Erythroblast (primary cell): ENCODE measurements around the gene KBTBD4.

Experiments used
- GATA1 ChIP-seq: IDR thresholded peaks from 2 replicates; pipeline ENCODE4 v1.6.1; 2011; ENCODE audit warnings: low read depth, mild to moderate bottlenecking, control low read depth, low read length, moderate library complexity
- POLR2A ChIP-seq: IDR thresholded peaks from 2 replicates; pipeline ENCODE4 v1.6.1; 2011; ENCODE audit warnings: mild to moderate bottlenecking, low read length

- TF ChIP-seq POLR2A (no peak), GATA1 (no peak)
These were observed 8.0 kb downstream of the KBTBD4 start for GRCh38 chr11:47570651-47571356.
